ENCODE measurements around the gene NGFR. TPM values are rescaled to one million over a fixed set of nuclear protein-coding genes. Genes with fewer than 3 reads are reported as not detected.

The NGFR gene, protein sequence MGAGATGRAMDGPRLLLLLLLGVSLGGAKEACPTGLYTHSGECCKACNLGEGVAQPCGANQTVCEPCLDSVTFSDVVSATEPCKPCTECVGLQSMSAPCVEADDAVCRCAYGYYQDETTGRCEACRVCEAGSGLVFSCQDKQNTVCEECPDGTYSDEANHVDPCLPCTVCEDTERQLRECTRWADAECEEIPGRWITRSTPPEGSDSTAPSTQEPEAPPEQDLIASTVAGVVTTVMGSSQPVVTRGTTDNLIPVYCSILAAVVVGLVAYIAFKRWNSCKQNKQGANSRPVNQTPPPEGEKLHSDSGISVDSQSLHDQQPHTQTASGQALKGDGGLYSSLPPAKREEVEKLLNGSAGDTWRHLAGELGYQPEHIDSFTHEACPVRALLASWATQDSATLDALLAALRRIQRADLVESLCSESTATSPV
- total RNA-seq: not detected in 2 replicates

DNA sequence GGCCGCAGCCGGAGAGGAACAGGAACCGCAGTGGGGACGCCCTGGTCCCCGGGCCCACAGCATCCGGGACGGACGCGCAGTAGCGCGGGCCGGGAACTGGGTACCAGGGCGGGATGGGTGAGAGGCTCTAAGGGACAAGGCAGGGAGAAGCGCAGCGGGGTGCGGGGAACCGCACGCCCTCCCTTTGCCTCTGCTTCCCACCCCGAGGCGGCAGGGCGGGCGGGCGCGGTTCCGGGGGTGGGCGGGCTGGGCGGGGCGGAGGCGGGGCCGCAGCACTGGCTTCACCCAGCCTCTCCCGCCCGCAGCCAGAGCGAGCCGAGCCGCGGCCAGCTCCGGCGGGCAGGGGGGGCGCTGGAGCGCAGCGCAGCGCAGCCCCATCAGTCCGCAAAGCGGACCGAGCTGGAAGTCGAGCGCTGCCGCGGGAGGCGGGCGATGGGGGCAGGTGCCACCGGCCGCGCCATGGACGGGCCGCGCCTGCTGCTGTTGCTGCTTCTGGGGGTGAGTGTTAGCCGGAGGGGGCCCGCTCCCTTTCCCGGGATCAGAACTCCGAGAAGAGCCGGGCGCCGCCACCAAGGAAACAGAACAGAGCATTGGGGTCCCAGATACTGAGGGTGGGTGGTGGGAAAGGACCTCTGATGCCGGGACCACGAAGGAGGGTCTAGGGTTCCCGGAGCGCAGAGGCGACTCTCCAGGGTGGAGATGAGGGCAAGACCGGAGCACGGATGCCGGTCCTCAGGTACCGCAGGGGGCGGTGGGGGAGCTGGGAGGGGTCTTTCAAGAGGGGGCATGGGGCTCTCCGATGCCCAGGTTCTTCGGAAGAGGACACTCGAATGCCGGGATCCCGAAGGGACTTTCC lies at the start of gene NGFR:
Gene NGFR, plus strand, starts transcription at position 308 of the 856 bp plus-strand sequence. Its CDS starts 125 bp downstream, at position 433.

Other genes with a start within 250 kb of the NGFR start
- gene ZNF652, start 133.0 kb upstream of the NGFR start, total RNA-seq: 8.6 and 9.3 TPM in 2 replicates
- 198 and 230 TPM in 2 replicates for gene PHB1, start 80.4 kb upstream of the NGFR start, total RNA-seq
- 0.13 and 0.54 TPM in 2 replicates for gene NXPH3, start 80.6 kb downstream of the NGFR start, total RNA-seq
- 39.6 and 46.6 TPM in 2 replicates for gene SPOP, start 182.8 kb downstream of the NGFR start, total RNA-seq
- 82.3 and 84.7 TPM in 2 replicates for gene SLC35B1, start 212.7 kb downstream of the NGFR start, total RNA-seq

Data from mammary microvascular endothelial cell (primary cell).